GM10266 (cell line): Measurements from ENCODE around the gene OR5B3.

Experiments used
- DNase-seq: peaks from one replicate; pipeline ENCODE4 v3.0.0; 2012; ENCODE audit errors: extremely low spot score
- CTCF ChIP-seq: IDR thresholded peaks from 2 replicates; pipeline ENCODE4 v1.5.1; 2012; ENCODE audit warnings: mild to moderate bottlenecking, low read depth; ENCODE audit not compliant: control insufficient read depth, insufficient read depth; ENCODE audit errors: missing control alignments

Gene OR5B3

GRCh38 chr11:58406774-58407173 lies at the start of gene OR5B3:
Gene OR5B3, minus strand, starts transcription at chr11:58406874. Its CDS starts 3,465 bp downstream, at chr11:58403409.
- TF ChIP-seq CTCF = no peak
- DNase-seq = no peak

GRCh38 chr11:58451585-58451984 lies 44.9 kb upstream of the OR5B3 start:
- TF ChIP-seq CTCF = no peak

GRCh38 chr11:58446294-58446693 lies 39.6 kb upstream of the OR5B3 start:
- TF ChIP-seq CTCF = no peak

More at GRCh38 chr11:58451585-58451984, 44.9 kb upstream of the OR5B3 start:
- no peak for DNase-seq

GRCh38 chr11:58444300-58444699 lies 37.6 kb upstream of the OR5B3 start:
- DNase-seq = no peak
- TF ChIP-seq CTCF = no peak

More at GRCh38 chr11:58446294-58446693, 39.6 kb upstream of the OR5B3 start:
- DNase-seq = no peak

GRCh38 chr11:58442136-58442535 lies 35.5 kb upstream of the OR5B3 start, which contains the start of gene OR5B12:
Gene OR5B12, minus strand, starts transcription at chr11:58442236. Its CDS starts 2,085 bp downstream, at chr11:58440151.
- TF ChIP-seq CTCF = no peak
- no peak for DNase-seq

GRCh38 chr11:58438486-58438885 lies 31.8 kb upstream of the OR5B3 start:
- no peak for TF ChIP-seq CTCF

GRCh38 chr11:58434217-58434616 lies 27.5 kb upstream of the OR5B3 start:
- DNase-seq = no peak
- TF ChIP-seq CTCF = no peak

More at GRCh38 chr11:58438486-58438885, 31.8 kb upstream of the OR5B3 start:
- DNase-seq = no peak
